Endothelial cell of umbilical vein (primary cell): ENCODE data around the gene HAND2. TPM values are rescaled to one million over a fixed set of nuclear protein-coding genes. Genes with fewer than 3 reads are reported as not detected.

ENCODE experiments used
- BruUV-seq: library from RNA; stranded (reverse); fragments of 400-500 nt; replicated peaks from 2 replicates; lab custom pipeline; 2021; lab: Mats Ljungman, UMichigan
- CTCF ChIA-PET: fragments of 300-600, 350-600 bp; sonication (Branson Sonifier 250); formaldehyde crosslinking; loops from one replicate; lab custom pipeline; 2021; ENCODE audit warnings: antibody characterized with exemption, inconsistent platforms; lab: Charles Lee
- POLR2A ChIA-PET: fragments of 300-600, 350-600 bp; sonication (Branson Sonifier 250); formaldehyde crosslinking; loops from one replicate; lab custom pipeline; 2021; ENCODE audit warnings: antibody characterized with exemption, inconsistent platforms; lab: Charles Lee
- DNase-seq: peaks from one replicate; pipeline ENCODE4 v3.0.0-alpha.2; 2011; ENCODE audit warnings: low read depth, low spot score
- FAIRE-seq: peaks from 2 replicates; lab custom pipeline; 2011; peaks lifted over from hg19 to GRCh38; lab: Jason Lieb, UNC
- H2AFZ ChIP-seq: 2 replicates; pipeline ENCODE4 v1.6.0; 2012; ENCODE audit warnings: low read depth, low read length, control low read depth, inconsistent platforms
- H3K27ac ChIP-seq: 2 replicates; pipeline ENCODE4 v1.5.1; 2011; ENCODE audit warnings: low read depth, mild to moderate bottlenecking, control low read depth, low read length, moderate library complexity; ENCODE audit not compliant: insufficient read depth
- H3K27me3 ChIP-seq, 2 experiments: 2 replicates each; pipeline versions ENCODE4 v1.6.0 to v1.6.1; 2011; ENCODE audit warnings: low read length in 2 of 2, mixed read lengths in 1 of 2; ENCODE audit not compliant: control insufficient read depth in 2 of 2, insufficient read depth in 2 of 2
- H3K36me3 ChIP-seq, 2 experiments: 2 replicates in 1 of 2; 3 replicates in 1 of 2; pipeline ENCODE4 v1.5.1; 2011; ENCODE audit warnings: low read length in 2 of 2, mild to moderate bottlenecking in 1 of 2, moderate library complexity in 1 of 2; ENCODE audit not compliant: control insufficient read depth in 2 of 2, insufficient read depth in 2 of 2; ENCODE audit errors: extremely low read depth in 1 of 2
- H3K4me1 ChIP-seq: 3 replicates; pipeline ENCODE4 v1.5.1; 2011; ENCODE audit warnings: mild to moderate bottlenecking, low read length; ENCODE audit not compliant: control insufficient read depth, insufficient read depth; ENCODE audit errors: extremely low read depth
- H3K4me2 ChIP-seq: 2 replicates; pipeline ENCODE4 v1.6.1; 2011; ENCODE audit warnings: low read length, control low read depth, mixed read lengths; ENCODE audit not compliant: insufficient read depth
- H3K4me3 ChIP-seq, 3 experiments: fragments of 200-600 bp in 1 of 3; sonication (generic), shearing (Covaris generic) in 1 of 3; replicated peaks in 1 of 3; 2 replicates each; pipeline ENCODE4 v1.5.1; 2011 to 2016; ENCODE audit warnings: control low read depth in 3 of 3, low read length in 3 of 3, mild to moderate bottlenecking in 2 of 3, inconsistent platforms in 1 of 3, low read depth in 1 of 3, moderate library complexity in 1 of 3; ENCODE audit not compliant: insufficient read depth in 1 of 3
- H3K79me2 ChIP-seq: 2 replicates; pipeline ENCODE4 v1.6.0; 2012; ENCODE audit warnings: low read length, inconsistent platforms; ENCODE audit not compliant: control insufficient read depth, insufficient read depth
- H3K9ac ChIP-seq: replicated peaks from 2 replicates; pipeline ENCODE3; 2011; ENCODE audit warnings: low read length, control low read depth; ENCODE audit not compliant: insufficient read depth; ENCODE audit errors: extremely low read depth
- H3K9me1 ChIP-seq: replicated peaks from 3 replicates; pipeline ENCODE4 v1.6.0; 2011; ENCODE audit warnings: mild to moderate bottlenecking, low read length; ENCODE audit not compliant: control insufficient read depth, insufficient read depth; ENCODE audit errors: extremely low read depth
- H3K9me3 ChIP-seq: replicated peaks from 2 replicates; pipeline ENCODE4 v1.5.1; 2012; ENCODE audit warnings: low read length, inconsistent platforms; ENCODE audit not compliant: control insufficient read depth, insufficient read depth
- H4K20me1 ChIP-seq: replicated peaks from 2 replicates; pipeline ENCODE3; 2011; ENCODE audit warnings: mild to moderate bottlenecking, low read length; ENCODE audit not compliant: control insufficient read depth, insufficient read depth; ENCODE audit errors: extremely low read depth
- CTCF ChIP-seq, 2 donors: IDR thresholded peaks; 1 replicate in 1 of 2; 2 replicates in 1 of 2; pipeline ENCODE4 v1.5.1; 2011; ENCODE audit warnings: low read length in 2 of 2, mild to moderate bottlenecking in 2 of 2, moderate library complexity in 2 of 2, control low read depth in 1 of 2, inconsistent platforms in 1 of 2, low read depth in 1 of 2; ENCODE audit not compliant: insufficient read depth in 1 of 2; ENCODE audit errors: extremely low read depth in 1 of 2
- EZH2 ChIP-seq: IDR thresholded peaks from 2 replicates; pipeline ENCODE4 v1.6.1; 2012; ENCODE audit warnings: borderline replicate concordance, low read depth, mild to moderate bottlenecking, moderate library complexity, low read length, inconsistent platforms; ENCODE audit not compliant: severe bottlenecking
- FOS ChIP-seq: IDR thresholded peaks from 2 replicates; pipeline ENCODE4 v1.6.1; 2011; ENCODE audit warnings: mild to moderate bottlenecking, low read length, moderate library complexity, borderline replicate concordance; ENCODE audit not compliant: insufficient read depth
- GATA2 ChIP-seq: IDR thresholded peaks from 2 replicates; pipeline ENCODE4 v1.7.0; 2011; ENCODE audit warnings: low read depth, mild to moderate bottlenecking, moderate library complexity, mixed read lengths, low read length; ENCODE audit not compliant: insufficient read length, insufficient read depth
- JUN ChIP-seq: IDR thresholded peaks from 2 replicates; pipeline ENCODE4 v1.6.1; 2011; ENCODE audit warnings: borderline replicate concordance, low read depth; ENCODE audit not compliant: insufficient read length, insufficient read depth
- MAX ChIP-seq: IDR thresholded peaks from 2 replicates; pipeline ENCODE4 v1.6.1; 2011; ENCODE audit not compliant: insufficient read depth, insufficient read length
- MYC ChIP-seq: IDR thresholded peaks from one replicate; pipeline ENCODE4 v1.6.1; 2011; ENCODE audit warnings: mild to moderate bottlenecking, low read depth, low read length
- POLR2A ChIP-seq: IDR thresholded peaks from 2 replicates; pipeline ENCODE4 v1.6.1; 2012; ENCODE audit warnings: low read depth, mild to moderate bottlenecking, control low read depth, low read length
- POLR2AphosphoS5 ChIP-seq: IDR thresholded peaks from 2 replicates; pipeline ENCODE4 v1.6.1; 2012; ENCODE audit warnings: low read depth, mild to moderate bottlenecking, control low read depth, low read length, moderate library complexity; ENCODE audit not compliant: insufficient read depth
- dilution Hi-C: fragments of 300-500 bp; cut with MboI; formaldehyde crosslinking; loops from one replicate; pipeline ENCODE4 v1.15.0; 2019; ENCODE audit warnings: low sequenced_read_pairs; ENCODE audit not compliant: extremely low pct_ligation_motif_present
- intact Hi-C: fragments of 100-400 bp; cut with micrococcal nuclease; formaldehyde crosslinking; loops from one replicate; pipeline ENCODE4 v1.10.0; 2022
- polyA plus RNA-seq, 4 experiments: library from polyadenylated mRNA; depleted of rRNA in 3 of 4; stranded (reverse) in 3 of 4; unstranded in 1 of 4; fragments of >200 nt; gene quantifications; 2 replicates each; pipeline versions ENCODE4 v1.2.1 to v1.2.3, GENCODE V29; 2011 to 2012; ENCODE audit warnings: missing spikeins in 1 of 4
- total RNA-seq: library from RNA; stranded (reverse); gene quantifications from 2 replicates; pipeline ENCODE4 v1.2.3, GENCODE V29; 2021

The HAND2 gene
- total and polyA plus RNA-seq, 2 donors (not counting 3 experiments of a cell fraction or from before 2014, with no cell fraction given), result not detected

GRCh38 chr4:173489514-173489913, 40.5 kb downstream of the HAND2 start:
- Histone ChIP-seq H4K20me1 (no peaks in the 10 kb centered on the region), H2AFZ (no peak overlapping the region), H3K36me3 (no peaks in the 10 kb centered on the region), H3K9me1 (no peaks in the 10 kb centered on the region), H3K4me1 (peaks cover 14% of the 10 kb centered on the region), H3K27me3 (peaks cover 0 to under 1% of the 10 kb centered on the region in 2 experiments), H3K27ac (no peak overlapping the region), H3K4me2 (no peak overlapping the region), H3K79me2 (no peaks in the 10 kb centered on the region), H3K4me3 (no peak overlapping the region), H3K9me3 (no peaks in the 10 kb centered on the region), H3K9ac (no peak overlapping the region)
- POLR2A ChIA-PET, result no interaction called here
- no TSS peak for BruUV-seq
- no peak for FAIRE-seq
- intact Hi-C loops, result no loop called here
- dilution Hi-C loops, result no loop called here
- no peak for DNase-seq
- TF ChIP-seq GATA2 (no peak), POLR2A (no peak), MAX (no peak), EZH2 (no peak), POLR2AphosphoS5 (no peak), JUN (no peak), CTCF (IDR thresholded peaks at IDR 0.05; ENCODE audit: extremely low read depth in 1 of 2, insufficient read depth in 1 of 2, low read depth in 1 of 2, low read length in 2 of 2) (no peak), MYC (no peak), FOS (no peak)
- CTCF ChIA-PET, result interaction anchor here (1.7 kb wide), 1 partner anchor 69 kb away, joined by 6 read pairs; no protein-coding TSS in a partner anchor
